ENCODE data around the gene ROR2. TPM values are rescaled to one million over a fixed set of nuclear protein-coding genes. Genes with fewer than 3 reads are reported as not detected.

The ROR2 gene
- total and polyA plus RNA-seq, 2 of the 8 experiments (the other 6 are each of a cell fraction or from before 2014, with no cell fraction given), result 2.7 to 4.3 TPM

- TF ChIP-seq CREB1 (IDR thresholded peaks at IDR 0.05) (no peak), KDM1A (IDR thresholded peaks at IDR 0.05; ENCODE audit: borderline replicate concordance, low read length) (no peak), BCL11A (IDR thresholded peaks at IDR 0.05; ENCODE audit: low read depth in 2 of 2, low read length in 2 of 2) (no peak), GTF2F1 (IDR thresholded peaks at IDR 0.05; ENCODE audit: borderline replicate concordance, low read depth, low read length) (no peak), NANOG (IDR thresholded peaks at IDR 0.05; ENCODE audit: insufficient read depth, low read depth, low read length, poor library complexity, severe bottlenecking) (no peak), JUN (IDR thresholded peaks at IDR 0.05; ENCODE audit: low read depth, low read length) (no peak), PHF8 (conservative IDR thresholded peaks at IDR 0.05; ENCODE audit: low read depth, low read length) (no peak), POLR2AphosphoS5 (IDR thresholded peaks at IDR 0.05; ENCODE audit: low read depth, low read length) (no peak), TCF12 (IDR thresholded peaks at IDR 0.05; ENCODE audit: low read depth, low read length) (no peak), TAF7 (optimal IDR thresholded peaks at IDR 0.05; ENCODE audit: borderline replicate concordance, low read depth, low read length) (no peak)
- TF ChIP-seq, protein P1, sequence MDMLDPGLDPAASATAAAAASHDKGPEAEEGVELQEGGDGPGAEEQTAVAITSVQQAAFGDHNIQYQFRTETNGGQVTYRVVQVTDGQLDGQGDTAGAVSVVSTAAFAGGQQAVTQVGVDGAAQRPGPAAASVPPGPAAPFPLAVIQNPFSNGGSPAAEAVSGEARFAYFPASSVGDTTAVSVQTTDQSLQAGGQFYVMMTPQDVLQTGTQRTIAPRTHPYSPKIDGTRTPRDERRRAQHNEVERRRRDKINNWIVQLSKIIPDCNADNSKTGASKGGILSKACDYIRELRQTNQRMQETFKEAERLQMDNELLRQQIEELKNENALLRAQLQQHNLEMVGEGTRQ (IDR thresholded peaks at IDR 0.05; ENCODE audit: low read length), result no peak
- Histone ChIP-seq H2BK120ac (replicated peaks; ENCODE audit: low read depth, low read length) (no peak overlapping the region), H3K4me2 (ENCODE audit: insufficient read depth in 1 of 2, low read depth in 2 of 2, low read length in 2 of 2) (no peak overlapping the region), H3K36me3 (ENCODE audit: control insufficient read depth in 2 of 4, insufficient read depth in 4 of 4, low read length in 3 of 4) (no peaks in the 10 kb centered on the region), H2BK12ac (ENCODE audit: low read depth, low read length) (no peak overlapping the region), H4K8ac (ENCODE audit: extremely low read depth, insufficient read depth, low read length) (no peak overlapping the region), H2BK5ac (ENCODE audit: low read depth, low read length) (no peak overlapping the region), H2BK15ac (ENCODE audit: low read length) (no peak overlapping the region), H3K18ac (ENCODE audit: extremely low read depth, low read length) (no peak overlapping the region), H3K4me3 (ENCODE audit: extremely low read depth in 1 of 4, insufficient read depth in 2 of 4, low read depth in 3 of 4, low read length in 4 of 4) (no peak overlapping the region), H4K91ac (replicated peaks; ENCODE audit: insufficient read length, low read length) (no peak overlapping the region), H3K56ac (replicated peaks; ENCODE audit: insufficient read length, low read depth, low read length) (no peak overlapping the region), H3K27ac (ENCODE audit: low read depth, low read length) (no peak overlapping the region), H3K14ac (ENCODE audit: insufficient read length) (no peak overlapping the region), H3K9ac (replicated peaks in 1 of 4; ENCODE audit: extremely low read depth in 1 of 4, low read depth in 3 of 4, low read length in 3 of 4) (no peak overlapping the region), H4K20me1 (replicated peaks in 1 of 2; ENCODE audit: control insufficient read depth in 1 of 2, insufficient read depth in 2 of 2, low read length in 2 of 2) (no peaks in the 10 kb centered on the region), H2BK20ac (ENCODE audit: low read length) (no peak overlapping the region), H2AK5ac (ENCODE audit: low read depth, low read length) (no peak overlapping the region), H3K79me1 (ENCODE audit: low read depth, low read length) (no peaks in the 10 kb centered on the region), H3K4ac (replicated peaks; ENCODE audit: insufficient read length, low read depth, low read length) (no peak overlapping the region), H3K23ac (ENCODE audit: insufficient read length) (no peak overlapping the region), H4K5ac (ENCODE audit: insufficient read length, low read depth, low read length) (no peak overlapping the region), H3K9me3 (ENCODE audit: insufficient read depth in 2 of 2, low read depth in 1 of 2, low read length in 1 of 2) (no peaks in the 10 kb centered on the region), H3K23me2 (ENCODE audit: low read depth, low read length) (no peaks in the 10 kb centered on the region), H3K79me2 (ENCODE audit: control insufficient read depth in 1 of 2, insufficient read depth in 2 of 2, low read length in 2 of 2) (no peaks in the 10 kb centered on the region), H3K27me3 (replicated peaks in 1 of 4; ENCODE audit: control insufficient read depth in 3 of 4, extremely low read depth in 1 of 4, insufficient read depth in 3 of 4, low read length in 3 of 4) (no peaks in the 10 kb centered on the region), H2AFZ (ENCODE audit: low read length) (no peak overlapping the region), H3K4me1 (replicated peaks in 1 of 4; ENCODE audit: control insufficient read depth in 3 of 4, insufficient read depth in 4 of 4, low read length in 3 of 4) (peaks cover 0 to 2% (median 0%) of the 10 kb centered on the region in 4 experiments; a peak in 1 of 7 replicates)
- FAIRE-seq, result no peak
- ChIA-PET POLR2A (ENCODE audit: partially characterized antibody) (interaction anchor here (0.6 kb wide), 1 partner anchor 166 kb away, joined by 4 read pairs; no protein-coding TSS in a partner anchor), CTCF (ENCODE audit: partially characterized antibody) (interaction anchor here (0.8 to 12.6 kb wide), 9 partner anchors 14 to 858 kb away, joined by 3 to 156 read pairs (median 7); partner anchors contain the start of gene ROR2)
- no peak for DNase-seq (ENCODE audit: low read depth in 1 of 2, low spot score in 2 of 2)
- 85% methylated on average over 13 of the region's 14 CpGs; no CpG with 5 or more reads in 1 of the 2 experiments for WGBS, 2 experiments (ENCODE audit: extremely low coverage in 1 of 2, insufficient coverage in 1 of 2, insufficient read length in 1 of 2, insufficient replicate concordance in 2 of 2, low coverage in 1 of 2, low lambda C conversion rate in 2 of 2, missing lambda C conversion rate in 1 of 2)
Observed at GRCh38 chr9:91773156-91773555, 176.9 kb downstream of the ROR2 start.

All from H1 (cell line).